NCI-H82 treated with DMSO at 0.1 percent for 48 hours (cell line): ENCODE results near the gene TUFM.

Experiments
- DNase-seq: peaks from one replicate; lab custom pipeline; 2025; ENCODE audit not compliant: unreplicated experiment; lab: John Stamatoyannopoulos, UW

The TUFM gene

GRCh38 chr16:28802235-28803019, 43.7 kb downstream of the TUFM start:
- peak; percentile 33 for DNase-seq
